GM19467 (cell line): ENCODE data around the gene SIL1.

Source experiments
- ATAC-seq: cut with Tn5 transposase; IDR thresholded peaks from one replicate; pipeline ENCODE4 v1.9.1; 2021; ENCODE audit warnings: mild to moderate bottlenecking, moderate library complexity; ENCODE audit not compliant: unreplicated experiment

Gene SIL1

GRCh38 chr5:138948471-138949222 lies 249.5 kb downstream of the SIL1 start:
- ATAC-seq = no peak

DNA sequence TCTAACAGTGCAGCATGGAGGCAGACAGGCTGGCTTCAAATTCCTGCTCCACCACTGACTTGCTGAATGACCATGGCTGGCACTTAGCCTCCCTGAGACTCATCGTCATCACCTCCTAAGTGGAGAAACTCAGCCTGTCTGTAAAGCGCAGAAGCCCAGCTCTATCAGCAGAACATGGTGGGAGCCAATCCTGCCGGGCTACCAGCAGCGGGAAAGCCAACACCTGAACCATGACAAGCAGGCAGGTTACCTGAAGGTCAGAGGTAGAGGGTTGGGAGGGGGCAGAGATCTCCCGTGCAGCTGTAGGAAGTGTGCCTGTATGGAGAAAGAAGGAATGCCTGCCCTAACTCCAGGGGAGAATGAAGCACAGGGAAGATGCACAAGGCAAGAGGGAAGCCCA lies 250.4 kb downstream of the SIL1 start:
- ATAC-seq = no peak

DNA sequence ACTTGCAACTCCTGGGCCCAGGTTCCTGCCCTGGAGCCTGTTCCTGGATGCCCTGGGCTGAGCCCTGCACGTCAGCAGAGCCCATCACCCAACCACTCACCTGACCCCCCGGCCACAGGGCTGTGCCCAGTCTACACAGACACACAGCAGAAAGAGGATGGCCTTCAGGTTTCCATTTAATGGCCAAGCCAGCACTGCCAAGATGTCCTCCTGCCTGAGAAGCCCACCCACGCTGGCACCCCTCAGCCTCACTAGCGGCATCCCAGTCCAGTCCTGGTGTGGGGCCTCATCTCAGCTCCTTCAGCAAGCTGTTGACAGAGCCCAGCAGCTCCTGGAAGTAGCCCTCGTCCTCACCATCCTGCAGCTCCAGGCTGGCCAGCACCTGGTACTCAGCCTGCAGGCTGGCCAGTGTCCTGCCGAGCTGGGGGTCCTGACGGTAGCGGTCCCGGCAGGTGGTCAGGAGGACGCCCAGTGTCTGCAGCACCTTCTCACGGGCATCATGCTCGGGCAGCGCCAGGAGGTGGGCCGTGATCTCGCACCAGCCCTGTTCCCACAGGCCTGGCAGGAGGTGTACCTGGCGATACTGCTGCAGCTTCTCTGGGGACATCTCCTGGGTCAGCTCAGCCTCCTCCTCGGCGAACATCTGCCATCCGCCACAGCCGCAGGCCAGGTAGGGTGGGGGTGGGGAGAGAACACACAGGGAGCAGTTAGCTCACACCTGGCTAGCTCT lies 251.2 kb downstream of the SIL1 start:
- ATAC-seq = no peak

- no peak for ATAC-seq
Measured at GRCh38 chr5:138946241-138946623, 251.9 kb downstream of the SIL1 start.

GRCh38 chr5:138945421-138946240 lies 252.5 kb downstream of the SIL1 start:
- ATAC-seq = no peak

- no peak for ATAC-seq
Measured at GRCh38 chr5:138944527-138945322, 253.4 kb downstream of the SIL1 start.

DNA sequence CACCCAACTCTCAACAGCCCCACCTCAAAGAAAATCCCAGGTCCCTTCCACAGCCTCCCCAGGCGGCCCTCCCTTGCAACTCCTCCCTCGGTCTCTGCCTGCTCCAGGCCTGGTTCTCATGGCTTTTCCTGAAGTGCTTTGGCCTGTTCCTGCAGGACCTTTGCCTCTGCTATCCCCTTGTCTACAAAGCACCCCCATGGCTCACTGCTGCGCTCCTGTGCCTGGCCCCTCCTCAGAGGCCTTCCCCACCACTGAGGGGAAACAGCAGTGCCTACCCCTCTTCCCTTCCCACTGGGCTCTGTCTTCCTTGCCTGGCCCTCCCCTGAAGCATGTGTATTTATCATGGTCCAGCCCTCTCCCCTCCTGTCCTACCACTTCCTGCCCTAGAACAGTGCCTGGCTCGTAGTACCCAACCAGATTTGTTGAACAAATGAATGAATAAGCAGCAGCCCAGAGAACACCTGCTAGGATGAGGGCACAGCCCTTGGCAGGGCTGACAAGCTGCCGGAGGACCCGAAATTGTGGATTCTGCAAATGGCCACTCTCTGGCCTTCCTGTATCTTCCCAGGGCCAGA lies 254.5 kb downstream of the SIL1 start:
- no peak for ATAC-seq

DNA sequence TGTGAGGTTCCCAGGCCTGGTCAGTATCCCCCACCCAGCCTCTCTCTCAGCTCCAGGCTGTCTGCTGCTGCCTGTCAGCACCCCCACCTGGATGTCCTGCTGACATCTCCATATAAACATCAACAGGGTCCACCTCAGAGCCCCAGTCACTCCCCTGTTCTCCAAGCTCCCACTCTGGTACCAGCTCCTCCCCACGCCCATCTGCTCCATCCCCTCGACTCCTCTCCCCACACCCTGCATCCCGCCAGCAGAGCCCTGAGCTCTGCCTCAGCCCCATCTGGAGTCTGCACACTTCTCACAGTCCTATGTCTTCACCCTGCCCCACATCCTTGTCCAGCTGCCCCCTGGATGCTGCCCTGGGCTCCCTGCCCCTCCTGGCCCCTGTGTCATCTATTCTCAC lies 255.3 kb downstream of the SIL1 start:
- no peak for ATAC-seq

GRCh38 chr5:138942066-138942465 lies 256.1 kb downstream of the SIL1 start:
- no peak for ATAC-seq

- no peak for ATAC-seq
Measured at GRCh38 chr5:138938526-138938925, 259.6 kb downstream of the SIL1 start.

GRCh38 chr5:138937392-138938387 lies 260.5 kb downstream of the SIL1 start:
- no peak for ATAC-seq

GRCh38 chr5:138936968-138937345 lies 261.2 kb downstream of the SIL1 start:
- ATAC-seq = no peak

DNA sequence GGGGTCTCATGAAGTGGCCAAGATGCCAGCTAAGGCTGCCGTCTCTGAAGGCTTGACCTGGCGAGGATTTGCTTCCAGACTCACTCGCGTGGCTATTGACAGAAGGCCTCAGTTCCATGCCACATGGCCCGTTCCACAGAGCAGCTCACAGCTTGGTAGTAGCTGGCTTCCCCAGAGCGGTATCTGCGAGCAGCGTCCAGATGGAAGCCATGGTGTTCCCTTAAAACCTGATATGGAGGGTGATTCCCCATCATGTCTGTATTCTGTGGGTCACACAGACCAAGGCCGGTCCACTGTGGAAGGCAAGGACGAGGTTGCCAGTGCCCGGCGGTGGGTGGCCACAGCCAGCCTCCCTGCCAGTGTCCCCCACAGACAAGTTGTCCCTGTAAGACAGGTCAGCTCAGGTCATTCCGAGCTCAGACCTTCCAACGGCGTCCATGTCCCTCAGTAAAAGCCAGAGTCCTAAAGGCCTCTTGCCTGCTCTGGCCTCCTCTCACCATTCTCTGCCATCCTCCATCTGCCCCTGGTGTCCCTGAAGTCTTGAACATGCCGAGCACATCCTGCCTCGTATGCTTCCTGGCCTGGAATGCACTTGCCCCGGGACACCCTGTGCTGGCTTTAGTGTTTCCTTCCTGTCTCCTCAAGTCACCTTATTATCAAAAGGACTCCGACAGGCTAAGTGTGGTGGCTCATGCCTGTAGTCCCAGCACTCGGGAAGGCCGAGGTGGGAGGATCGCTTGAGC lies 261.8 kb downstream of the SIL1 start:
- no peak for ATAC-seq

DNA sequence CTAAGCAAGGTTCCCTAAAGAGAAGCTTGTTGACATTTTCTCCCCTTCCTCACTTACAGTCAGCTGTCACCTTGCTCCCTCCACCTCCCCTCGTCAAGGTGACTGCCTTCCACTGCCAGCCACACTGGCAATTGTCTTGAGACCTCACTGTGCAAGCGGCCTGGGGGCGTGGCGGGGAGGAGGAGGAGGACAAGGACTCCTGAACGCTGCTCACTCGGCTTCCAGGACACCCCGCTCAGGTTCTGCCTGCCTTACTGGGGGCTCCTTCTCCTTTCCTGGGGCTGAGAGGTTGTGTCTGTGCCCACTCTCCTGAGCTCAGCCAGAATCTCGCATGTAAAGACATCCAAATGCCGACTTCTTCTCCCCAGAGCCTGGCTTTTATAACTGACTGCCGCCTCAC lies 262.7 kb downstream of the SIL1 start:
- no peak for ATAC-seq

DNA sequence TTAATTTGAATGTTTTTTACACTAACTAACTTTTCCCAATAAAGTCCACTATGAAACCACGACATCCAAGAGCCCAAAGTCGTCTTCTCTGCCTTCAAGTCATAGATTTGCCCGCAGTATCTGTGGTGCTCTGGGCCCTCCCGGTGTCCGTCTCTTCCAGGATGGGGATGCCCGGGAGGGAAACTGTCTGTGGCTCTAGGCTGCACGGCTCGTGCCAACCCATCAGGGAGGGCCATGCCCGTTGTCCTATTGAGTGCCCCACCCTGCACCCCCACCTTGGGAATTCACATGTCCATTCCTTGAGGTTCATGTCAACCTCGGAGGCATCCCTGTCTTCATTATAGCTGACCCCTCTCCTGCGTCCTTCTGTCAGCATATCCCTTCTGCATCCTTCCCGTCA lies 263.2 kb downstream of the SIL1 start:
- no peak for ATAC-seq

GRCh38 chr5:138933522-138934290 lies 264.5 kb downstream of the SIL1 start:
- no peak for ATAC-seq

DNA sequence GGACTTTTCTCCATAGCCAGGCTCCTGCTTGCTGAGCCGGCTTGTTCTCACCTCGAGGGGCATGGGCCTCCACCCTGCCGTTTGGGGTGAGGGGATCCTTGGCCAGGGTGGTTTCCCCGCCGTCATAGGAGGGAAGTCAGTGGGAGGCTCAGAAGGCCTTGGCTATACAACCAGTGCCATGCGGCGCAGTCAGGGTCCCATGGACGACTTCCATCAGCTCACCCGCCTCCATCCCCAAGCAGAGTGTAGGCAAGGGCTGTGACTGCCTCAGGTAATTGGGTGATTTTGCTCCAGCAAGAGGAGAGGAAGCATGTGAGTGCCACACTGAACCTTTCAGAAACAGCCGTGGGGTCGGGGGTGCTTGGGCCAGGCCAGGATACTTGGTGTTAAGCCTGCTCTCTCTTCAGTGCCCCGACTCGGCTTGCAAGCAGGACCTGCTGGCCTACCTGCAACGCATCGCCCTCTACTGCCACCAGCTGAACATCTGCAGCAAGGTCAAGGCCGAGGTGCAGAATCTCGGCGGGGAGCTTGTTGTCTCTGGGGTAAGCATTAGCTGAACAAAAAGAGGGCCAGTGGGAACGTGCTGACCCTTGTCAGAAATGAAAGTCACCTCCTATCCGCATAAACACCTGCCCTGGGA lies 265.9 kb downstream of the SIL1 start:
- ATAC-seq = no peak
